Mucosa of descending colon (tissue), 3 donors: ENCODE measurements around the gene SDK2. TPM values are rescaled to one million over a fixed set of nuclear protein-coding genes. Genes with fewer than 3 reads are reported as not detected.
A peak's percentile ranks its signal among the peaks of the same experiment; 100 is the strongest.

Experiments
- ATAC-seq: fragments of 200-7000 bp; cut with Tn5 transposase; one replicate; pipeline ENCODE4 v1.9.1; 2020; ENCODE audit warnings: mild to moderate bottlenecking, moderate library complexity
- DNase-seq, 3 donors: peaks; one replicate each; pipeline ENCODE4 v3.0.0-alpha.2; 2020
- H3K36me3 ChIP-seq: fragments of 200-600 bp; one replicate; pipeline ENCODE4 v1.8.0; 2021; ENCODE audit warnings: low read depth, mild to moderate bottlenecking
- H3K4me1 ChIP-seq: fragments of 200-600 bp; one replicate; pipeline ENCODE4 v1.8.0; 2021; ENCODE audit warnings: low read depth, mild to moderate bottlenecking
- H3K4me3 ChIP-seq: fragments of 200-600 bp; one replicate; pipeline ENCODE4 v1.8.0; 2021; ENCODE audit warnings: mild to moderate bottlenecking
- H3K9me3 ChIP-seq: fragments of 200-600 bp; one replicate; pipeline ENCODE4 v1.8.0; 2021; ENCODE audit warnings: mild to moderate bottlenecking
- intact Hi-C, 2 donors: fragments of 100-400 bp; cut with DNase I in 1 of 2; cut with micrococcal nuclease in 1 of 2; formaldehyde crosslinking; loops; one replicate each; pipeline versions ENCODE4 v1.11.0 to v1.11.1; 2022; cut with DNase I, micrococcal nuclease
- total RNA-seq, 3 donors: library from RNA; stranded (reverse); fragmentation: NEBNext Ultra II Directional in 2 of 3; extraction: Animal tissue kit (Norgen Biotek cat#: 25700) in 2 of 3; gene quantifications; one replicate each; pipeline versions ENCODE4 v1.2.1 to v1.2.4, GENCODE V29; 2021 to 2023
- TF ChIP-seq, protein P1 (sequence below): fragments of 200-600 bp; IDR thresholded peaks from one replicate; pipeline ENCODE4 v1.8.0; 2022; ENCODE audit warnings: antibody characterized with exemption, mild to moderate bottlenecking
- donor health status: DM: no; HTN: no; CAD: no; lungs with moderate emphysema.
- donor health status: DM: no; HTN: no; CAD: no.
- donor health status: DM: no; HTN: yes; CAD: no.

Gene SDK2
- total RNA-seq, 3 donors from 2014 or later, result 1.2 to 1.6 (median 1.3) TPM

DNA sequence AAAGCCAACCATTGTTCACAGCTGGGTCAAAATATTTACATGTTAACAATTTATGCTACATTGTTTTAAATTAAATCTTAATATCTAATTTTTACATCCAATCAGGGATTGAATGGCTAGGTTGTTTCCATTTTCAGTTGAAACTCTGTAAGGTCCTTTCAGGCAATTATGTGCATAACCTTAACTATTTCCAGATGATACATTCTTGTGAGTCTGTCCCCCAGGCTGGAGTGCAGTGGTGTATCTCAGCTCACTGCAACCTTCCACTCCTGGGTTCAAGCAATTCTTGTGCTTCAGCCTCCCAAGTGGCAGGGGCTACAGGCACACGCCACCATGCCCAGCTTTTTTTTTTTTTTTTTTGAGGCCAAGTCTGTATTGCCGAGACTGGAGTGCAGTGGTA lies 342.9 kb downstream of the SDK2 start:
- peaks cover 32% of the 10 kb centered on the region for H3K4me1 ChIP-seq
- TF ChIP-seq, protein P1, sequence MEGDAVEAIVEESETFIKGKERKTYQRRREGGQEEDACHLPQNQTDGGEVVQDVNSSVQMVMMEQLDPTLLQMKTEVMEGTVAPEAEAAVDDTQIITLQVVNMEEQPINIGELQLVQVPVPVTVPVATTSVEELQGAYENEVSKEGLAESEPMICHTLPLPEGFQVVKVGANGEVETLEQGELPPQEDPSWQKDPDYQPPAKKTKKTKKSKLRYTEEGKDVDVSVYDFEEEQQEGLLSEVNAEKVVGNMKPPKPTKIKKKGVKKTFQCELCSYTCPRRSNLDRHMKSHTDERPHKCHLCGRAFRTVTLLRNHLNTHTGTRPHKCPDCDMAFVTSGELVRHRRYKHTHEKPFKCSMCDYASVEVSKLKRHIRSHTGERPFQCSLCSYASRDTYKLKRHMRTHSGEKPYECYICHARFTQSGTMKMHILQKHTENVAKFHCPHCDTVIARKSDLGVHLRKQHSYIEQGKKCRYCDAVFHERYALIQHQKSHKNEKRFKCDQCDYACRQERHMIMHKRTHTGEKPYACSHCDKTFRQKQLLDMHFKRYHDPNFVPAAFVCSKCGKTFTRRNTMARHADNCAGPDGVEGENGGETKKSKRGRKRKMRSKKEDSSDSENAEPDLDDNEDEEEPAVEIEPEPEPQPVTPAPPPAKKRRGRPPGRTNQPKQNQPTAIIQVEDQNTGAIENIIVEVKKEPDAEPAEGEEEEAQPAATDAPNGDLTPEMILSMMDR, result no peak
- no peak for ATAC-seq
- intact Hi-C loops, result no loop called here
- no peak for DNase-seq
- no peaks in the 10 kb centered on the region for H3K9me3 ChIP-seq
- no peaks in the 10 kb centered on the region for H3K36me3 ChIP-seq
- H3K4me3 ChIP-seq, result no peak overlapping the region

- Histone ChIP-seq H3K9me3 (no peaks in the 10 kb centered on the region), H3K4me1 (peaks cover 22% of the 10 kb centered on the region), H3K36me3 (no peaks in the 10 kb centered on the region), H3K4me3 (no peak overlapping the region)
- ATAC-seq (no peak), DNase-seq (no peak)
- TF ChIP-seq, protein P1, result no peak
- intact Hi-C loops, result no loop called here
Measured at GRCh38 chr17:73300392-73300791, 343.9 kb downstream of the SDK2 start.

DNA sequence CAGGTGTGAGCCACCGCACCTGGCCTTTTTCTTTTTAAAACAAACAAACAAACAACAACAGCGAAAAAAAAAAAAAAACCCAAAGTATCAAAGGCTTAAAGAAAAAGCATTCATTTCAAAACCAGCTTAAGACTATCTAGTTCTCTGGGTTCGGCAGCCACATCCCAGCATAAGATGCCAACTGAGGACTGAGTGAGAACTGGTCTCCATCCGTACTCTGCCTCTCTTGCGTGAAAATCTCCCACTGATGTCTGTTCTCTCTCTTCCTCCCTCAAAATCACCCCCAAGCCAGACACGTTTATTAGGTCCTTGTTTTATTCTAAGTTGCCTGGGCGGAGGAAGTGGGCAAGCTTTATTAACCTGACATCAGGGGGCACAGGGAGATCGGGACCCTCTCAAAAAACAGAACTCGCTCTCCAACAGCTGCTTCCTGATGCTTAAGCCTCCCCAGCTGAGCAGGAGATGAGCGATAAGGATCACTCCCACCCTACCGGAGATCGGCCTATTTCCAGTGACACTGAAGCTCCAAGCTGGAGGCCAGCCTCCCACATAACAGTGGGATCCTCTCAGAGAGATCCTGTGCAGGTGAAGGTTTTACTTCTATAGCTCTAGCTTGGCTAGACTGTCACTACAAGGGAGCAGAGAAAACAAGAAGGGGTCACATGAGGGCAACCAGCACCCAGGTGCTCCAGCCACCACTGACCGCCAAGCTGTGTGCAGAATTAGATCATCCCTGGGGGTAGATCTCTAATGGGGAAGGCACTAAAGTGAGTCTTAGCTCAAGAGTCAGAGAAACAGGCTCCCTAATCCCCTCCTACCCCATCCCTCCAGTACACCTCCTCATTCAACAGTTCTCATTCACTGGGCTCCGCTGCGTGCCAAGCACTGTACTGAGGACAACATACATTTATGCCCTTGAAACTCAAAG lies 346.0 kb downstream of the SDK2 start:
- no peaks in the 10 kb centered on the region for H3K36me3 ChIP-seq
- no peak for DNase-seq
- no peak overlapping the region for H3K4me3 ChIP-seq
- H3K9me3 ChIP-seq, result no peaks in the 10 kb centered on the region
- H3K4me1 ChIP-seq, result peaks cover 21% of the 10 kb centered on the region
- intact Hi-C loops, result no loop called here
- ATAC-seq, result peak; percentile 18
- TF ChIP-seq, protein P1, result no peak

GRCh38 chr17:73293480-73293911 lies 350.7 kb downstream of the SDK2 start:
- Histone ChIP-seq H3K36me3 (no peaks in the 10 kb centered on the region), H3K4me1 (peaks cover 54% of the 10 kb centered on the region), H3K9me3 (no peaks in the 10 kb centered on the region), H3K4me3 (no peak overlapping the region)
- DNase-seq, result no peak
- intact Hi-C loops, result no loop called here
- ATAC-seq, result no peak
- TF ChIP-seq, protein P1, result no peak

GRCh38 chr17:73293031-73293430 lies 351.2 kb downstream of the SDK2 start:
- no peaks in the 10 kb centered on the region for H3K9me3 ChIP-seq
- H3K4me3 ChIP-seq, result no peak overlapping the region
- peaks cover 59% of the 10 kb centered on the region for H3K4me1 ChIP-seq
- DNase-seq (no peak), ATAC-seq (no peak)
- TF ChIP-seq, protein P1, result no peak
- H3K36me3 ChIP-seq, result no peaks in the 10 kb centered on the region
- intact Hi-C loops, result no loop called here
